ENCODE results near the gene RRN3. TPM values are rescaled to one million over a fixed set of nuclear protein-coding genes. Genes with fewer than 3 reads are reported as not detected.
"Not testable (repeated sequence)": the region's sequence is repeated elsewhere in the genome, so short reads cannot be mapped to it uniquely, and the experiment has no call there.

Gene RRN3
- total RNA-seq, 1 donor from 2014 or later: 27.6 TPM

DNA sequence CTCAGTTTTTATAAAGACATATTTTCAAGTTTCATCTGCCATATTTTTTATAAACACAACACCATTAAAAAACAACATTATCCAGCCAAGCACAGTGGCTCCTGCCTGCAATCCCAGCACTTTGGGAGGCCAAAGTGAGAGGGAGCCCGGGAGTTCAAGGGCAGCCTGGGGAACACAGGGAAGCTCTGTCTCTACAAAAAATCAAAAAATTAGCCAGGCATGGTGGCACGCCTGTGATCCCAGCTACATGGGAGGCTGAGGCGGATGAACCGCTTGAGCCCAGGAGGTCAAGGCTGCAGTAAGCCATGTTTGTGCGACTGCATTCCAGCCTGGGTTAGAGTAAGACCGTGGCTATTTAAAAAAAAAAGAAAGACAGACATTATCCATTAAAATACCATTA is 21.0 kb downstream of the RRN3 start:
- Histone ChIP-seq H3K27ac (no peak overlapping the region), H3K36me3 (peaks cover 69% of the 10 kb centered on the region), H3K27me3 (no peaks in the 10 kb centered on the region), H3K9me3 (no peaks in the 10 kb centered on the region), H3K4me1 (no peaks in the 10 kb centered on the region), H3K4me3 (no peak overlapping the region)
- TF ChIP-seq, protein P1, sequence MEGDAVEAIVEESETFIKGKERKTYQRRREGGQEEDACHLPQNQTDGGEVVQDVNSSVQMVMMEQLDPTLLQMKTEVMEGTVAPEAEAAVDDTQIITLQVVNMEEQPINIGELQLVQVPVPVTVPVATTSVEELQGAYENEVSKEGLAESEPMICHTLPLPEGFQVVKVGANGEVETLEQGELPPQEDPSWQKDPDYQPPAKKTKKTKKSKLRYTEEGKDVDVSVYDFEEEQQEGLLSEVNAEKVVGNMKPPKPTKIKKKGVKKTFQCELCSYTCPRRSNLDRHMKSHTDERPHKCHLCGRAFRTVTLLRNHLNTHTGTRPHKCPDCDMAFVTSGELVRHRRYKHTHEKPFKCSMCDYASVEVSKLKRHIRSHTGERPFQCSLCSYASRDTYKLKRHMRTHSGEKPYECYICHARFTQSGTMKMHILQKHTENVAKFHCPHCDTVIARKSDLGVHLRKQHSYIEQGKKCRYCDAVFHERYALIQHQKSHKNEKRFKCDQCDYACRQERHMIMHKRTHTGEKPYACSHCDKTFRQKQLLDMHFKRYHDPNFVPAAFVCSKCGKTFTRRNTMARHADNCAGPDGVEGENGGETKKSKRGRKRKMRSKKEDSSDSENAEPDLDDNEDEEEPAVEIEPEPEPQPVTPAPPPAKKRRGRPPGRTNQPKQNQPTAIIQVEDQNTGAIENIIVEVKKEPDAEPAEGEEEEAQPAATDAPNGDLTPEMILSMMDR (IDR thresholded peaks at IDR 0.05): no peak
- DNase-seq (no peak), ATAC-seq (no peak)
- intact Hi-C loops (cut with DNase I): no loop called here

- peaks cover 69% of the 10 kb centered on the region for H3K36me3 ChIP-seq
- peak; percentile 92 for ATAC-seq
These were observed 21.9 kb downstream of the RRN3 start for GRCh38 chr16:15071916-15072769.

GRCh38 chr16:15071013-15071412 is 23.1 kb downstream of the RRN3 start:
- H3K27ac ChIP-seq; intact Hi-C loops (cut with DNase I); H3K4me1 ChIP-seq; ATAC-seq; H3K9me3 ChIP-seq; H3K4me3 ChIP-seq; DNase-seq; H3K27me3 ChIP-seq: not testable (repeated sequence)
- H3K36me3 ChIP-seq: peaks cover 62% of the 10 kb centered on the region

More at GRCh38 chr16:15071916-15072769, 21.9 kb downstream of the RRN3 start:
- H3K27me3 ChIP-seq; H3K4me3 ChIP-seq; intact Hi-C loops (cut with DNase I); DNase-seq; H3K9me3 ChIP-seq; H3K27ac ChIP-seq; H3K4me1 ChIP-seq: not testable (repeated sequence)
- TF ChIP-seq, protein P1 (IDR thresholded peaks at IDR 0.05): peak; percentile 51

DNA sequence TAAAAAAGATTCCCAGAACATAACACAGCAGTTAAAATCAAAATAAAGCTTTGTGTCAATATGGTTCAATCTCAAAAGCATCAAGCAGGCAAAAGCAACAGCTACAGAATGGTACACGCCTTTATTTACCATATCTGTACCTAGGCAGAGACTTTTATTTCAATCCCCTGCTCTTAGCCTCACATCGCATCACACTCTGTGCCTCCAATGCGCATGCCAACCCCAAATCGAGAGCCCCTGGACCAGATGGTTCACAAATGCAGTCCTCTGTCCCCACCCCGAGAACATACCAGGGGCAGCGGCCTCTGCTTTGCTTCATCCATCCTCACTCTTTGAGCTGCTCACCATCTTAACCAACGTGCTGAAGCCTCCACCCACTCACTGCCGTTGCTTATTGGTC is 27.4 kb downstream of the RRN3 start:
- peaks cover 67% of the 10 kb centered on the region for H3K36me3 ChIP-seq
- DNase-seq, ATAC-seq: not testable (repeated sequence)

DNA sequence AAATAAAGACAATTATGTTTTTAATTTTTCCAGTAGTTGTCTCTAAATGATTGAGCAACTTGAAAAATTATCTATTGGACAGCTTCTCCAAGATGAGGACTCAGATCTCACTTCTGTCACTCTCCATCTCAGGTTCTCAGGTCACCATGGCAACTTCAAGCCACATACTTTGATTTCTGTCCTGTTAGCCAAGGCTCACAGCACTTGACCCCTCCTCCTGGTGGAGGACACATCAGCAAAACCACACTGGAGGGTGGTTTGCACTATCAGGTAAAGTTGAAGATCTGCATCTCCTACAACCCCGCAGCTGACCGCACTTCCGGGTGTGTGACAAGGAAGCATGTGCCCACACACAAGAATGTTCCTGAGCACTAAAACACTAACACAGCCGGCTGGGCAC is 28.1 kb downstream of the RRN3 start:
- intact Hi-C loops (cut with DNase I); ATAC-seq; H3K9me3 ChIP-seq; H3K27me3 ChIP-seq; H3K4me3 ChIP-seq; H3K27ac ChIP-seq; DNase-seq; H3K4me1 ChIP-seq: not testable (repeated sequence)
- H3K36me3 ChIP-seq: peaks cover 74% of the 10 kb centered on the region

More for the DNA sequence above, 27.4 kb downstream of the RRN3 start:
- H3K9me3 ChIP-seq; H3K4me3 ChIP-seq; H3K27ac ChIP-seq; H3K27me3 ChIP-seq; H3K4me1 ChIP-seq; intact Hi-C loops (cut with DNase I): not testable (repeated sequence)

DNA sequence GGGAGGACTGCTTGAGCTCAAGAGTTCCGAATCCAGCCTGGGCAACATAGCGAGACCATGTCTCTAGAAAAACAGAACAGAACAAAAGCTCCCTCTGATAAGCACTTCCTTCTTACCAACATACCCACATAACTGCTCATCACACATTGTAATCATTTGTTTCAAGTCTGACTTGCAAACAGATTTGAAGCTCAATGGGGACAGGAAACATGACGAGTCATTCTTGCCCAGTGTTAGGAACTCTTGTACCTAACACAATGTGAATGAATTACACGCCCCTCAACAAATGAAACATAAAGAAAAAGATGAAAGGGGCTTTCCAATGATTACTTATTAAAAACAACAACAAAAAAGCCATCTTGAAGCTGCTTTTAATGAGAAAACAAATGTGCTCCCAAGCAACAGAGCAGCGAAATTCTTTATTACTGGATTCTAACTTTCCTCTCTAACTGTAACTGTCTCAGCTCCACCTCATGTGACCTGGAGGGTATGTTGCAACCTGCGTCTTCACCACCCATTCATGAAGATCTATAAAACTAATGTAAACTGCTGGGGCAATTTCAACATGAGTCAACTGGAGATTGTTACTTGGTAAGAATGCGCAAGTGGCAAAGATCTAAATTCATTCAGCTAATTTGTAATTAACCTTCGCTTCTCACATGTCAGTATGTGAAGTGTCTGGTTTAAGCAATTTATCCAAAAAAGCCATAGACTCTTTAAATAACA is 31.8 kb downstream of the RRN3 start:
- H3K9me3 ChIP-seq; H3K27me3 ChIP-seq; DNase-seq; intact Hi-C loops (cut with DNase I); ATAC-seq; H3K4me1 ChIP-seq; H3K27ac ChIP-seq; H3K4me3 ChIP-seq: not testable (repeated sequence)
- H3K36me3 ChIP-seq: peaks cover 77% of the 10 kb centered on the region

GRCh38 chr16:15059324-15059723 is 34.7 kb downstream of the RRN3 start:
- no peak overlapping the region for H3K4me3 ChIP-seq
- peaks cover 57% of the 10 kb centered on the region for H3K36me3 ChIP-seq
- H3K27me3 ChIP-seq: no peaks in the 10 kb centered on the region
- no peak overlapping the region for H3K27ac ChIP-seq
- DNase-seq: no peak
- TF ChIP-seq, protein P1 (IDR thresholded peaks at IDR 0.05): no peak
- no peaks in the 10 kb centered on the region for H3K9me3 ChIP-seq
- peaks cover 12% of the 10 kb centered on the region for H3K4me1 ChIP-seq
- no peak for ATAC-seq
- intact Hi-C loops (cut with DNase I): no loop called here

Measured in upper lobe of right lung (tissue), 1 donor.